ENCODE results near the gene CMC2.

DNA sequence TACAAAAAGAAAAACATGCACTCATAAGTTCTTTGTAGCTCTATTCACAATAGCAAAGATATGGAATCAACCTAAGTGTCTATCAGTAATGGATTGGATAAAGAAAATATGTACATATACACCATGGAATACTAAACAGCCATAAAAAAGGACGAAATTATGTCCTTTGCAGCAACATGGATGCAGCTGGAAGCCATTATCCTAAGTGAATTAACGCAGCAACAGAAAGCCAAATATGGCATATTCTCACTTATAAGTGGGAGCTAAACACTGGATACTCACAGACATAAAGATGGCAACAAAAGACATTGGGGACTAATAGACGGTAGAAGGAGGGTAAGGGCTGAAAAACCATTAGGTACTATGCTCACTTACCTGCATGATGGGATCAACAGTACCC lies 5.8 kb downstream of the CMC2 start:
- no peak for TF ChIP-seq ZBTB49 (tag by site-specific recombination; IDR thresholded peaks at IDR 0.05; ENCODE audit: low read depth)
- no peak for TF ChIP-seq ZBTB10 (tag by site-specific recombination; IDR thresholded peaks at IDR 0.05)
- TF ChIP-seq TCF7L2 (IDR thresholded peaks at IDR 0.05; ENCODE audit: borderline replicate concordance, low read depth, low read length), result no peak
- TF ChIP-seq CTCF (tag by site-specific recombination; IDR thresholded peaks at IDR 0.05), result no peak
- TF ChIP-seq ZNF223 (tag by site-specific recombination; IDR thresholded peaks at IDR 0.05), result no peak
- TF ChIP-seq, protein P1, sequence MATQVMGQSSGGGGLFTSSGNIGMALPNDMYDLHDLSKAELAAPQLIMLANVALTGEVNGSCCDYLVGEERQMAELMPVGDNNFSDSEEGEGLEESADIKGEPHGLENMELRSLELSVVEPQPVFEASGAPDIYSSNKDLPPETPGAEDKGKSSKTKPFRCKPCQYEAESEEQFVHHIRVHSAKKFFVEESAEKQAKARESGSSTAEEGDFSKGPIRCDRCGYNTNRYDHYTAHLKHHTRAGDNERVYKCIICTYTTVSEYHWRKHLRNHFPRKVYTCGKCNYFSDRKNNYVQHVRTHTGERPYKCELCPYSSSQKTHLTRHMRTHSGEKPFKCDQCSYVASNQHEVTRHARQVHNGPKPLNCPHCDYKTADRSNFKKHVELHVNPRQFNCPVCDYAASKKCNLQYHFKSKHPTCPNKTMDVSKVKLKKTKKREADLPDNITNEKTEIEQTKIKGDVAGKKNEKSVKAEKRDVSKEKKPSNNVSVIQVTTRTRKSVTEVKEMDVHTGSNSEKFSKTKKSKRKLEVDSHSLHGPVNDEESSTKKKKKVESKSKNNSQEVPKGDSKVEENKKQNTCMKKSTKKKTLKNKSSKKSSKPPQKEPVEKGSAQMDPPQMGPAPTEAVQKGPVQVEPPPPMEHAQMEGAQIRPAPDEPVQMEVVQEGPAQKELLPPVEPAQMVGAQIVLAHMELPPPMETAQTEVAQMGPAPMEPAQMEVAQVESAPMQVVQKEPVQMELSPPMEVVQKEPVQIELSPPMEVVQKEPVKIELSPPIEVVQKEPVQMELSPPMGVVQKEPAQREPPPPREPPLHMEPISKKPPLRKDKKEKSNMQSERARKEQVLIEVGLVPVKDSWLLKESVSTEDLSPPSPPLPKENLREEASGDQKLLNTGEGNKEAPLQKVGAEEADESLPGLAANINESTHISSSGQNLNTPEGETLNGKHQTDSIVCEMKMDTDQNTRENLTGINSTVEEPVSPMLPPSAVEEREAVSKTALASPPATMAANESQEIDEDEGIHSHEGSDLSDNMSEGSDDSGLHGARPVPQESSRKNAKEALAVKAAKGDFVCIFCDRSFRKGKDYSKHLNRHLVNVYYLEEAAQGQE (tag by site-specific recombination; IDR thresholded peaks at IDR 0.05), result no peak
- TF ChIP-seq MEIS1 (CRISPR knock-in tag; IDR thresholded peaks at IDR 0.05; ENCODE audit: borderline replicate concordance), result no peak
- TF ChIP-seq ZNF416 (tag by site-specific recombination; IDR thresholded peaks at IDR 0.05), result no peak
